ENCODE measurements around the gene OR4C11. TPM values are rescaled to one million over a fixed set of nuclear protein-coding genes. Genes with fewer than 3 reads are reported as not detected.

OR4C11 gene
- total RNA-seq, 4 donors from 2014 or later: not detected

DNA sequence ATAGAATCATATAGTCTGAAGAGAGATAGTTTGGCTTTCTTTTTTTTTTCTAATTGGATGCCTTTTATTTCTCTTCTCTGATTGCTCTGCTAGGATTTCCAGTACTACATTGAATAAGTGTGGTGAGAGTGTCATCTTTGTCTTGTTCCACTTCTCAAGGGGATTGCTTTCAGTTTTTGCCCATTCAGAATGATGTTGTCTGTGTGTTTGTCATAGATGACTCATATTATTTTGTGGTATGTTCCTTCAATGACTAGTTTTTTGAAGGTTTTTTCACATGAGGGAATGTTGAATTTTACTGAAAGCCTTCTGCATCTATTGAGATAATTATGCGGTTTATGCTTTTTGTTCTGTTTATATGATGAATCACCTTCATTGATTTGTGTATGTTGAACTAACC is 17.1 kb upstream of the OR4C11 start:
- TF ChIP-seq CTCF (IDR thresholded peaks at IDR 0.05) (no peak), POLR2A (IDR thresholded peaks at IDR 0.05) (no peak)
- no peak overlapping the region for H3K27ac ChIP-seq
- WGBS, 2 donors: 89 to 96% methylated on average over 1 of the region's 1 CpG
- no peaks in the 10 kb centered on the region for H3K4me1 ChIP-seq
- no peak overlapping the region for H3K4me3 ChIP-seq
- H3K9me3 ChIP-seq: no peaks in the 10 kb centered on the region
- no peaks in the 10 kb centered on the region for H3K36me3 ChIP-seq
- DNase-seq: no peak
- H3K27me3 ChIP-seq: no peaks in the 10 kb centered on the region
- intact Hi-C loops (cut with DNase I): no loop called here

GRCh38 chr11:55572548-55572947 is 34.9 kb downstream of the OR4C11 start:
- no peak for DNase-seq
- Histone ChIP-seq H3K4me3 (no peak overlapping the region), H3K27me3 (no peaks in the 10 kb centered on the region), H3K27ac (no peak overlapping the region), H3K4me1 (no peaks in the 10 kb centered on the region), H3K9me3 (peaks cover 0 to 17% (median 0%) of the 10 kb centered on the region in 3 donors), H3K36me3 (no peaks in the 10 kb centered on the region)
- TF ChIP-seq POLR2A (IDR thresholded peaks at IDR 0.05): no peak
- TF ChIP-seq CTCF (IDR thresholded peaks at IDR 0.05): no peak
- intact Hi-C loops (cut with DNase I): no loop called here
- 38 to 41% methylated on average over 1 of the region's 1 CpG for WGBS, 2 donors

DNA sequence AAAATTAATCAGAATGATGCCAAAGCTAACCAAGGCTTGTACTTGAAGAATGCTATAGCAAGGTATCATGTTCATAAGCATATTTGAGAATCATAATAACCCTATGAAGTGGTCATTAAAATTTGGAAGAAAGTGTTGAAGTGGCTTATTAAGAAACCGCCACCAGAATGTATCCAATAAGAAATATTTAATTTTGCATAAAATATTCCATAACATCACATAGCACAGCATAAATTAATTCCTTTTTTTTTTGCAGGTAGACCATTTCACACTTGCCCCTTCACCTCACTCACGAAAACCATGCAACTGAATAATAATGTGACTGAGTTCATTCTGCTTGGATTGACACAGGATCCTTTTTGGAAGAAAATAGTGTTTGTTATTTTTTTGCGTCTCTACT is 35.6 kb downstream of the OR4C11 start, which contains the start of gene OR4C16:
OR4C16 (plus strand) TSS at position 301 of the 400 bp plus-strand sequence; CDS start at position 301, 0 bp downstream.
- DNase-seq: no peak
- peaks cover 0 to 11% (median 0%) of the 10 kb centered on the region in 3 donors for H3K9me3 ChIP-seq
- H3K27ac ChIP-seq: no peak within 1 kb of the TSS
- intact Hi-C loops (cut with DNase I): no loop called here
- H3K4me3 ChIP-seq: no peak within 1 kb of the TSS
- no peaks in the 10 kb centered on the region for H3K36me3 ChIP-seq
- no peaks in the 10 kb centered on the region for H3K4me1 ChIP-seq
- H3K27me3 ChIP-seq: no peaks in the 10 kb centered on the region
- no peak for TF ChIP-seq CTCF (IDR thresholded peaks at IDR 0.05)
- no peak for TF ChIP-seq POLR2A (IDR thresholded peaks at IDR 0.05)
- WGBS, 2 donors: 63 to 69% methylated on average over 3 of the region's 3 CpGs

DNA sequence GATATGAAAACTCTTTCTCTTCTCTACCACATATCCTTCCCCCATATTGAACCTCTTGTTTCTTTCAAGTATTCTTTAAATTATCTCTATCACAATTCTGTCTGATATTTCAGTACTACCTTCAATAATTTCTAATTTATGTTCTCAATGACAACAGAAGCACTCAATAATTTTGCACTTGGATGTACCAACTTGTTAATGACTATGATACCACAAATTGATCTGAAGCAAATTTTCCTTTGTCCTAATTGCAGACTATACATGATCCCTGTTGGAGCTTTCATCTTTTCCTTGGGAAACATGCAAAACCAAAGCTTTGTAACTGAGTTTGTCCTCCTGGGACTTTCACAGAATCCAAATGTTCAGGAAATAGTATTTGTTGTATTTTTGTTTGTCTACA is 53.3 kb downstream of the OR4C11 start, which contains the start of gene OR4C15:
OR4C15 (plus strand) TSS at position 301 of the 400 bp plus-strand sequence; CDS start at position 301, 0 bp downstream.
- TF ChIP-seq POLR2A (IDR thresholded peaks at IDR 0.05) (no peak), CTCF (IDR thresholded peaks at IDR 0.05) (no peak)
- no peak within 1 kb of the TSS for H3K4me3 ChIP-seq
- no peaks in the 10 kb centered on the region for H3K27me3 ChIP-seq
- H3K4me1 ChIP-seq: no peaks in the 10 kb centered on the region
- H3K36me3 ChIP-seq: no peaks in the 10 kb centered on the region
- intact Hi-C loops (cut with DNase I): no loop called here
- H3K9me3 ChIP-seq: peaks cover 0 to 6% (median 0%) of the 10 kb centered on the region in 3 donors
- no peak for DNase-seq
- no peak within 1 kb of the TSS for H3K27ac ChIP-seq

Other genes starting within 250 kb of the OR4C11 start
- not detected for gene OR4A15, start 239.7 kb downstream of the OR4C11 start, total RNA-seq
- not detected for gene OR4C15, start 53.2 kb downstream of the OR4C11 start, total RNA-seq
- gene OR4C16, start 35.5 kb downstream of the OR4C11 start, total RNA-seq: not detected
- not detected for gene OR4P4, start 27.5 kb upstream of the OR4C11 start, total RNA-seq
- gene OR4S2, start 40.7 kb upstream of the OR4C11 start, total RNA-seq: not detected
- gene OR4C6, start 54.6 kb upstream of the OR4C11 start, total RNA-seq: not detected
- gene OR5D13, start 165.8 kb upstream of the OR4C11 start, total RNA-seq: not detected
- gene OR5D14, start 187.9 kb upstream of the OR4C11 start, total RNA-seq: not detected
- gene OR5L1, start 203.7 kb upstream of the OR4C11 start, total RNA-seq: not detected
- not detected for gene OR5D18, start 212.0 kb upstream of the OR4C11 start, total RNA-seq
- gene OR5L2, start 219.6 kb upstream of the OR4C11 start, total RNA-seq: not detected
- not detected for gene OR5D16, start 231.1 kb upstream of the OR4C11 start, total RNA-seq

Data from esophagus squamous epithelium (tissue), 5 donors.